NCI-H1694 treated with DMSO at 0.1 percent for 48 hours (cell line): Measurements from ENCODE around the gene VEGFC.

ENCODE experiments used
- DNase-seq: peaks from one replicate; lab custom pipeline; 2025; lab: John Stamatoyannopoulos, UW

Gene VEGFC

DNA sequence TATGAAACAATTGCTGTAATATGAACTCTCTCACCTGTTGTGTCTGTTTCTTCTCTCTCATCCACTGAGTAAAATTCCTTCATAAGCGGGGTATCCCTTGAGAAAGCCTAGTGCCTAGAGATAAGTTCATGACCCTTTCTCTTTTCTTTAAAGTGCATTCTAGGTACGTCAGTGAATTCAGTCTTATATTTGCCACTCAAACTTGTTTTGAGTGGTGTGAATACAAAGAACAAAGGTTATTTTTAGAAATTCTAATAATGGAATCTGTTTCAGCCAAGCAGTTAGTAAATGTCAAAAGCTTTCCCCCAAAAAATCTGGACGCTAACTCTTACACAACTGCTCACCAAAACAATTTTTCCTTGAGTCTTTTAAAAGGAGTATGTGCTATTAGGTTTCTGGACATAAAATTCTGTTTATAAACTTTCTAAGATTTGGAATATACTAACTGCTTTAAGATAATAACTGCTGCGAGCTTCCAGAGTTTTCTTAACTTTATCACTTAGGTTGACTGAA lies 112.0 kb downstream of the VEGFC start:
- DNase-seq: no peak

DNA sequence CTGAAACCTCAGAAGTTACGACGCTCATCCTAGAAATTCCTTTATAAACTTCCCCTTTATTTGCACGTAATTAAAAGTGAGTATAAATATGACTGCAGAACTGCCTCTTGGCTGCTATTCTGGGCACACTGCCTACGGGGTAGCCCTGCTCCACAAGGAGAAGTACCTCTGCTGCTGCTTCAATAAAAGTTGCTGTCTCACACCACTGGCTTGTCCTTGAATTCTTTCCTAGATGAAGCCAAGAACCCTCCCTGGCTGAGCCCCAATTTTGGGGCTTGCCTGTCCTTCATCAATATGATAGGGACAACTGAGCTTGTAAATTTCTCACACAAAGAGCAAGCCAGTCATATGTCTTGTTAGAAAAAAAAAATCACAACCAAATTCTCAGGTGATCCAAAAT lies 115.8 kb downstream of the VEGFC start:
- no peak for DNase-seq

DNA sequence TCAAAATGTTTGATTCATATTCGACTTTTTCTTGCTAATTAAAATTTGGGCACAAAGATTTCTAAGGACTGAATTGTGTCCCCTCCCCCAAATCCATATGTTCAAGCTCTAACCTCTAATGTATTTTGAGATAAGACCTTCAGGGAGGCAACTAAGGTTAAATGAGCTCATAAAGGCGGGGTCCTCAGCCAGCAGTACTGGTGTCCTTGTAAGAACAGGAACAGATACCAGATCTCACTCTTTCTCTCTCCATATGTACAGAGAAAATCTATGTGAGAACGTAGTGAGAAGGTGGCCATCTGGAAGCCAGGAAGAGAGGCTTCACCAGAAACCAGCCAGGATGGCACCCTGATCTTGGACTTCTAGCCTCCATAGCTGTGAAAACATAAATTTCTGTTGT lies 116.9 kb downstream of the VEGFC start:
- DNase-seq: no peak

DNA sequence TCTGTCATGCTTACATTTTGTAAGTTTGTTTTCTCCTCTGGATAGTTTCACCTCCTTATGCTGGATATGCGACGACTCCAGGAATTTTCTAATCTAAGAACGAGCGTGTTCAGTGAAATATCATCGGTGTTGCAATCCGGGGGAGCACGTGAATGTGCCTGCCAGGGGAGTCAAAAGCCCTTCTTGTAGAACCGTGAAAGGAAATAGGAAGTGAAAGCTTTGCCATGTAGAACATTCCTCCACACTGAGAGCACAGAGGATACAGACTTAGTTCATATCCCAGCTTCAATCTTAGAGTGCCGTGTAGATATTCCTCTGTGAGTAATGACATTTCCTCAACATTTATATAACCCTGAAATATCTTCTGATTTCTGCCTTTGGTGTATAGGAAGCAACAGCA lies 121.2 kb downstream of the VEGFC start:
- DNase-seq: no peak

DNA sequence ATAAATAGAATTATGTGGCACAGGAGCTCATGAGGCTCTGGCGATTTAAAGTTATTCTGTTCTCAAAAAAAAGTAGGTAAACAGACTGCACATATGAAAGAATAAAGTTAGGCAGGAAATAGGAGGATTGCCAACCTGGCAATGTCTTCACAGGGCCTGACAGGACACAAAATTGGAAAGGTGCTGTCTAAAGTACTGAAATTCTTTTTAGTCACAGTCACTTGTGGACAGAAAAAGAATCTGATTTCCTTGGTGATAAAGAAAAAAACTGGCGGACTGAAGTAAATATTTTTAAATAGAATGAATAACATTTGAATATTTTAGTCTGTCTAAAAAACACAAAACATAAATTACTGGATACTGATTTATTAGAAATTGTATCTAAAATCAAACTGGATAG lies 124.4 kb downstream of the VEGFC start:
- DNase-seq: no peak

DNA sequence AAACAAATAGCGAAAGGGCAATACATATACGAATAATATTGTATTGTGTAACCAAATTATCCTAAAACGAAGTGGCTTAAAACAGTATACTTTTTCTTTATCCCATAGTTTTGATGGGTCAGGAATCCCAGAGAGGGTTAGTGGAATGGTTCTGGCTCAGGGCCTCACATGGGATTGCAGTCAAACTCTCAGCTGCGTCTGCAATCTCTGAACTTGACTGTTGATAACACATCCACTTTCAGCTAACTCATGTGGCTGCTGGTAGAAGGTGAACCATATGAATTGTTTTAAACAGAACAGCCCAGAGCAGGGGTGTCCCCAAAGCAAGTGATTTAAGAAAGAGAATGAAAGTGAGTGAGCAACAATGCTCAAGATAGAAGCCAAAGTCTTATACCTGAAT lies 127.8 kb downstream of the VEGFC start:
- no peak for DNase-seq

DNA sequence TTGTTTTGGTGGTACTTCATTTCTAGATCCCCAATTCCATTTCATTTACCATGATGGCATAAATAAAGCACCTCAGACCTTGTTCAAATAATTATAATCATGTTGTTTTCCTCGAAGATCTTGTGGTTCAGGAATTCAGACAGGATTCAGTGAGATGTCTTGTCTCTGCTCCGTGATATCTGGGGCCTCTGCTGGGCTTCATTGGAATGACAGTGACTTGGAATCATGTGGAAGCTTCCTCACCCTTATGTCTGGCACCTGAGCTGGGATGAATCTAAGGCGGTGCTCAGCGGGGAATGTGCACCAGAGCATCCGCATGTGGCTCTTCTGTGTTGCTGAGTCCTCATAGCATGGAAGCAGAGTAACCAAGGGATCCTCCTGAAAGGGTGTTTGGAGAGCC lies 132.2 kb downstream of the VEGFC start:
- no peak for DNase-seq

DNA sequence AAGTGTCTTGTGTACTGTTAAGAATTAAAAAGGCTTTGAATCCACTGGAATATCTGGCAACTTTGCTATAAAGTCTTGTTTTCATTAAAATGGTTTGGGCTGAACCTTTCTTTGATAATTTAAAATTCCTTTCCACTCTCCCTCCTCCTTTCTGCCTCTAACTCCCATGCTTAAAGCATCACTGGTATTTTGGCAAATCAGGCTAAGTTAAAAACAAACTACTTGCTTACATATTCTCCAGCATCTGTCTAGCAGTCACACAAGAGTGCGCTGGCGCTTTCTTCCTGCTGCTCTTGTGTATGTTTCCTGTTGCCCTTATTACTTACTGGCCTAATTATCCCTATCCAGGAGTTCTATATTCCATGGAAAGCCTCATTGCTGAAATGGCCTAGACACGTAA lies 136.6 kb downstream of the VEGFC start:
- DNase-seq: no peak

DNA sequence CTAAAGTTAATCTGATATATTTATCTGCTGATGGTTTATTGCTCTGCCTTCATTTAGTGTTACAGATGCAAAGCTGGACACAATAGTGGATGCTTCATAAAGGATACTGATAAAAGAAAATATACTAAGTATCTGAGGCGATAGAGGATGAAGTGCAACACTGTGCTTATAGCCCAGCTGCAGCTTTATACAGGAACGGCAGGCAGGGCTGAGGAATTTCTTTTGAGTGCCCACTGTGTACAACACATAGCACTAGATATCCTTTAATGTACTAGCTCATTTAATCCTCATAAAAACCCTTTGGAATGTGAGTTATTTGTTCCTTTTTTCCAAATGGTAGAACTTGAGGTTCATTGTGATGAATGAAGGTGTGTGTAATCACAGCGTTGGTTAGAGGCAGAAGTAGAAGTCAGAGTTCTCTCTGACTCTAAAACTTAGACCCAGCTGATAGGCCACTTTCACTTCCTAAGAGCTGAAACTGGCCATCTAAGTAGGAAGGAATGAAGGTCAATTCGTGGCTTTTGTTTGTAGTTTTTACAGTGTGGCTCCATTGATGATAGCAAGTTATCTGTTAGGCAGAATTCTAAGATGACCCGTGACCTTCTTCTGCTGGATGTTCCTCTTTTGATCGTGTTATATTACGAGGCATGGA lies 138.0 kb downstream of the VEGFC start:
- DNase-seq: no peak

DNA sequence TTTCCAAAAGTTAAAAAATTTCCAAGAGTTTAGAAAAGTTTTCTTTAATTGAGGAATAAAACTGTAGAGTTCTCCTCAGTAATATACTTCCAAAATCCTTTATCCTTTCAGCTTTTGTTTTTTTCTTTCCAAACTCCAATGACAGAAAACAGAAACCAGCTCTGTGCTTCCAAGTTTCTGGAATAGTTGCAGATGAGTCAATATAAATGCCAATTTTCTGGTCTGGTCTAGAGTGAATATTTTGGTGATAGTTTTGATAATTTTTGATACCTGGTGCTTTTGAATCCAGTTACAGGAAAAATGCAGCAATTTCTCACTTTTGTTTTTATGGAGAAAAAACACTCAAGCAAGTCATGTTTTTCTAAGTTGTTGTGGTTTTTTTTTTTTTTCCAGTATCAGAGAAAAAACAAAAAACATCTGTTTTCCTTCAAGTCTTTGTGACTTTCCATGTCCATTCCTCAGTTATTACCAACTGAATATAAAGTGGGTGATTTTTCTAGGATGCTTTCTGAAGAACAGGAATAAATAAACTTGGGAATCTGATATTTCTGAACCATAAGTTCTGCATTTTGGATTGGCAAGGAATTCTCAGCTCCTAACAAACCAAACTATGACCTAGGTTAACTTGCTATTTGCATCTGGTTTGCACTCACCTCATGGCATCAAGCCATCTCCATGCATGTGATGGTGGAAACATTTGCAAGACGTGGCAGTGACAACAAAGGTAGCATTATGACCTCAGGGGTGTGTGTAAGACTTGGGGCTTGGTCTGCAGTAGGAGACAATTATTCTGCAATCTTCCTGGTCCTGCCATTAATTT lies 139.1 kb downstream of the VEGFC start:
- DNase-seq: no peak

DNA sequence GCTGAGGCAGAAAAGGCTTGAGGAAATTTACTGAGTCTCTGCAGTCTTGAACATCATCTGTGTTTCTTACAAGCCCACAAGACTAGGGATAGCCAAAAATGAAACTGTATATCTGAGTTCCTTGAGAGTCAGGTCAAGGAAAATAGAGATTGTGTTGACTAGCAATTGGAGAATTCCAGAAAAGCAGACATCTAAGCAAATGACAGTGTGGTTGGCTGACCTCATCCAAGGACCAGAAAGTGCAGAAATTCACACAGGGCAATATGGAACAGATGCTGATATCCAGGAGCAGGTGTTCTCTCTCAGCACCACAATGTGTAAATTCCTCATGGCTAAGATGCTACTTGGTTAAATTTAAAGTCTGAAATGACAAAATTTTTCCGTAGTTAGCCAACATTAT lies 146.4 kb downstream of the VEGFC start:
- DNase-seq: no peak

DNA sequence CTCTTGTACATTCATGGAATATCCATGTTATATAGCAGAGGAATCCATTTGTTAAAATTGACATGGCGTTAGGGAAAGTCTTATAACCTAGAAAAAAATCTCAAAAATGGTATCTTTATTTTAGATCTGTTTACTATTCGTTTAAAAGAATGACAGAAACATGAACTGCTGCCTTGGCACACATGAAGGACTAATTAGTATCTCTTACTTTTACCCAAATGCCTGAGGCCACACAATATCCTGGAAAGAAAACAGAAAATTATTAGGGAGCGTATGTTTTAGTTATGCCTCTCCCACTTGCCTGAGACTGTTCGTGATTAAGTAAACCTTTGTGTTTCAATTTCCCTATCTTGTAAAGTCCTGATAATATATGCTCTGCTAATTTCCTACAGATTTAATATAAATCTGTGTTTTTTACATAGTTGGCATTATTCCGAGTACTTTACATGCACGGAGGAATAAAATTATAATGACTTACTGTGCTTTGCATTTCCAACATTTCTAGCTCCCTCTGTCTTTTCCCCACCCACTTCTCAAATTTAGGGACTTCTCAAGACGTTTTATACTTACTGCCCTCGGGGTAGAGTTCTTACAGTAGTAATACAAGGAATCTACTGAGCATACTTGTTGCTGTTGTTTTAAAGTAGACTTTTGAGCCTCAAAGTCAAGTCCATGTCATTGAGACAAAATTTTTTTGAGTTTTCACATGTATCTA lies 147.3 kb downstream of the VEGFC start:
- no peak for DNase-seq

DNA sequence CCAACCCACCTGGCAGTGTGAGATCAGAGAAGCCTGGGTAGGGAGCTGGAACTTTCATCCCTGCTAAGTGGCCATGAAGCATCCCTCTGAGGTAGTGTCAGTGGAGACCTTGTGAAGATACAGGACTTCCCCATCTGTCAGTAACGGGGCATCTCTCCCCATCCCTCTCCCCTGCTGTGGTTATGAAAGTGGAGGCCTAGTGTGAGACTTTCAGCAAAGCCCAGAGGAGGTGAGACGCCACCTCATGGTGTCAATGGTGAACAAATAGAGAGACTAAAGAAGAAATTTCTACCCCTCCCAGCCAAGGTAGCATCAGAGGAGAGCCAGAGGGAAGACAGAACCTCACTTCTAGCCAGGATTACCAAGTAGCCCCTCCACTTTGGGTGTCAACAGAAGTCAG lies 150.2 kb downstream of the VEGFC start:
- no peak for DNase-seq

DNA sequence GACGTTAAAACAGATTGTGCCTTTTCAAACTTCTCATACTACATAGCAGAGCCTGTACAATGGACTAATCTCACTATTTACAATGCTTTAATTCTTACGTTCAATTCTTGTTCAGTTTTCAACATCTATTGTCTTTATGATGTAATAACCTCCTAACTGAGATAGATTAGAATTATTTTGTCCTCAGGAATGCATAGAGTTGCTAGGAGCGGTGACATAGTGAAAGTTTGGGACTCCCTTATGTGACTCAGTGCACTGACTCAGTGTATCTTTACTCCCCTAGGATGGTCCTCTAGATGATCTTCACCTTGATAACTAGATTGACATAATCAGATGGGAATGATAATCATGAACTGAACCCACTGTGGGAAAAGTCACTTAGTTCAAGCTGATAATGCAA lies 151.5 kb downstream of the VEGFC start:
- no peak for DNase-seq

DNA sequence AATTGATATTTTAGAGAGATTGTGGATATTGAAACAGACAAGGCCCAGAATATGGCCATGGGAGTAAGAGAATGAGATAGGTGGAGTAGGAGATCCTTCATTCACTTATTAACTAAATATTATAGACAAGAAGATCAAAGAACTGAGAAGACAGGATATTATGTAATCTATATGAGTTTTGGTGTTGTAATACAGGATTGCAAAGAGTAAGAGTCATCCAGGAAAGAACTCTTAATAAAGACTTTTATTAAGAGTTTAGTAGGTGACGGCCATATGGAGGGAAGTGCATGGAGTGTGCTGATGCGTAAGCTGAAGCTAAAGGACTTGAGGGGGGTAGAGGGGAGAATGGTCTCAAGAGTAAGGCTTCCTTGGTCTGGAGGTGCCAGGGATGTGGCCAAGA lies 153.7 kb downstream of the VEGFC start:
- DNase-seq: no peak

DNA sequence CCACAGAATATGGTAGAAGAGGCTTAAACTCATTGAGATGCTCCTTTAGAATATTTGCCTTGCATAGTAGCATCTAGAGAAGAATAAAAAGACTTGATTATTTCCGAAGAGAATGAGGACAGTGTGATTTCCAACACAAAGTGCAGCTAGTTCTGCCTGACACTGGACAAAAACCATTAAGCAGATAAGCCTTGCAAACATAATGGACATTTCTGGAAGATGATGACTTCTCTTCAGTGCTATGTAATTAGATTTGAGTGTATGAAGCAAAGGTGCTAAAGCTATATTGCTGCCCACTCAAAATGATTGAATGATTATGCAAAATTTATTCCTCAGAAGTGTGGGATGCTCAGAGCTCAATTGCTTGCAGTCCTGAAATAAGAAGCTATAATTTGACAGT lies 156.4 kb downstream of the VEGFC start:
- no peak for DNase-seq

DNA sequence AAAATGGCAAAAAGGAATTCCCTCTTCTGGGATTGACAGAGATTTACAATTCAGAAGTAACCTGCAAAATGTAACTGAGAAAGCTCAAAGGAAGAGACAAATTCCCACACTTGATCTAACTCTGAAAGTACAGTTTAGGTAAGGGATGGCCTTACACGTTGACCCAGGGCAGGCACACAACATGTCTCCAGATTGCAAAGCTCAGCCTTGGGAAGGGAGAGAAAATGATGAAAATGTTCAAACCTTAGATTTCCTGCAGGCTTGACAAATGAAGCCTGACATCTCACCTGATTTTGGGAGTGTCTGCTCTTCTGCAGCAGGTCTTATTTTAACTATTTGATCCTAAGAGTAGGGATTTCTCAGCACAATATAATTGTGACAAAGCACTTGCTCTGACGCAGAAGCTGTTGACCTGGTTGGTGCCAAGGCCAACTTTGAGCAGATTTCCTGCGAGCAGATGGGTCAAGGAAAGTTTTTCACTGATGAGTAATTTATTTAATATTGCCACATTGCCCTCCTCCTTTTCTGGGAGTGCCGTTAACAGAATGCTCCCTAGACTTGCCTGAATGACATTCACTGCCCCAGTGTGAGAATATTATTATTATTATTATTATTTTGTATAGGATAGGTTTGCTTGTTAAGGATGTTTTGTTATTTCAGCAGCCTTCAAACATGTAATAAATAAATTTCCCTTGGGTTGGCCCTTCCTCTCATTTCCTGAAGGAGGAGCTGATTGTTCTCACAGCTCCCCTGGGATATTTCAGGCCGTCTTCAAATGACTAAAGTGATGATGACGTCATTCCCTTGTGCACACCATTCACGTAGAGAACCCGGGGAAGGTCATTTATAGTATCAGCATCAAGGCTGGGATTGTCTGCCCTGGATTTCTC lies 157.1 kb downstream of the VEGFC start:
- DNase-seq: no peak
